ENCODE measurements around the gene PPM1M.
A peak's percentile ranks its signal among the peaks of the same experiment; 100 is the strongest.

PPM1M gene, protein sequence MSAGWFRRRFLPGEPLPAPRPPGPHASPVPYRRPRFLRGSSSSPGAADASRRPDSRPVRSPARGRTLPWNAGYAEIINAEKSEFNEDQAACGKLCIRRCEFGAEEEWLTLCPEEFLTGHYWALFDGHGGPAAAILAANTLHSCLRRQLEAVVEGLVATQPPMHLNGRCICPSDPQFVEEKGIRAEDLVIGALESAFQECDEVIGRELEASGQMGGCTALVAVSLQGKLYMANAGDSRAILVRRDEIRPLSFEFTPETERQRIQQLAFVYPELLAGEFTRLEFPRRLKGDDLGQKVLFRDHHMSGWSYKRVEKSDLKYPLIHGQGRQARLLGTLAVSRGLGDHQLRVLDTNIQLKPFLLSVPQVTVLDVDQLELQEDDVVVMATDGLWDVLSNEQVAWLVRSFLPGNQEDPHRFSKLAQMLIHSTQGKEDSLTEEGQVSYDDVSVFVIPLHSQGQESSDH

GRCh38 chr3:52245322-52246263 is at the start of gene PPM1M:
TSS of gene PPM1M (plus strand) at chr3:52245759. CDS start at chr3:52245825, 66 bp downstream.
- peak; percentile 65 for DNase-seq (ENCODE audit: low spot score)

DNA sequence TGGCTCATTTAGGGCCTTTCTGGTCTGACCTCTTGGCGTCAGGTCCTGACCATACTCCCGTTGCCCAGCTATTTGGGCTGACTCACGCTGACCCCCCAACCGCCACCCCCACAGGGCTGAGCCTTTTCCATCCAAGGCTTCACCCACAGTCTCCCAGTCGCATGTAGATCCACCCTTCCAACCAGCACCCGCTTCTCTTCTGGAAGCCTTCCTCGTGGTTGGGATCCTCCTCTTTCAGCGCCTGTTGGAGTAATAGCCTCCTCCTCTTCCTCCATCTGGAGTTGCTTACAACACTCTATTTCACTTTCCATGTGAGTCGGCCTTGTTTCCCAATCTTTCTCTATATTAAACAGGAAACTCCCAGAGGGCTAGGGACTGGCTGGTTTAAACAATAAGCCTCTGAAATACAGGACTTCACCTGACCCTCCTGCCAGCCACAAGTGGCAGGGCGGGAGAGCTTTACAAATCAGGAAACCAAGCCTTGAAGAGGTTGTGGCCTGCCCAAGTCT is 49.7 kb upstream of the PPM1M start:
- DNase-seq (ENCODE audit: low spot score) = no peak

DNA sequence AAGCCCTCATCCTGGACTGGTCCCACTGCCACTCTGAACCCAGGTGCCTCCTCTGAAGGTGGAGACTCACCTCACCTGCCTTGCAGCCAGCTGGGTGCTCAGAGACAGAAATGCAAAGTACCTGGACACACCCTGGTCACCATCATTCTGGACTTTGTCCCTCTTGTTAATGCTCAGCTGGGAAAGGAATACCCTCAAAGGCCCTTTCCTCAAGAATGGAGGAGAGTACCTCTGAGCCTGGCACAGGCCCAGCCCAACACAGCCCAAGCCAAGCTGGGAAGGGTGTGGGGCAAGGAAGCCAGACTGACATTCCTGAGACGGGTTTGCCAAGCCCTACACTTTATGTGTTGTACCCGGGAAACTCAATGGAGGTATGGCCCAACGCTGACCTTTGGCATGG is 48.6 kb upstream of the PPM1M start:
- DNase-seq (ENCODE audit: low spot score) = no peak

DNA sequence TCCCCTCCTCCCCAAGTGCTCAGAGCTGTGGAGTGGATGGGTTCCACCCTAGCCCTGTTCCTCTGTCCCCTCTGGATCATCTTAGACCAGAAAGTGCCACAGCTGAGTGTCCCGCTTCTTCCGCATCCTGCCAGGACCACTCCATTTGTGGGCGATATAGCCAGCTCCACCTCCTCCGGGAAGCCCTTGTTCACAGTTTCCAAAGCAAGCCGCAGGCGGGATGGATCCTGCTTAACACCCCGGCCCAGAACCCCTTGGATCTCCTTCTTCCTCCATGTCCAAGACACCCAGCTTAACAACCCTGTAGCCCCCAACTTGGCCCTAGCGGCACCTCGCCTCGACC is 48.1 kb upstream of the PPM1M start:
- DNase-seq (ENCODE audit: low spot score) = no peak

DNA sequence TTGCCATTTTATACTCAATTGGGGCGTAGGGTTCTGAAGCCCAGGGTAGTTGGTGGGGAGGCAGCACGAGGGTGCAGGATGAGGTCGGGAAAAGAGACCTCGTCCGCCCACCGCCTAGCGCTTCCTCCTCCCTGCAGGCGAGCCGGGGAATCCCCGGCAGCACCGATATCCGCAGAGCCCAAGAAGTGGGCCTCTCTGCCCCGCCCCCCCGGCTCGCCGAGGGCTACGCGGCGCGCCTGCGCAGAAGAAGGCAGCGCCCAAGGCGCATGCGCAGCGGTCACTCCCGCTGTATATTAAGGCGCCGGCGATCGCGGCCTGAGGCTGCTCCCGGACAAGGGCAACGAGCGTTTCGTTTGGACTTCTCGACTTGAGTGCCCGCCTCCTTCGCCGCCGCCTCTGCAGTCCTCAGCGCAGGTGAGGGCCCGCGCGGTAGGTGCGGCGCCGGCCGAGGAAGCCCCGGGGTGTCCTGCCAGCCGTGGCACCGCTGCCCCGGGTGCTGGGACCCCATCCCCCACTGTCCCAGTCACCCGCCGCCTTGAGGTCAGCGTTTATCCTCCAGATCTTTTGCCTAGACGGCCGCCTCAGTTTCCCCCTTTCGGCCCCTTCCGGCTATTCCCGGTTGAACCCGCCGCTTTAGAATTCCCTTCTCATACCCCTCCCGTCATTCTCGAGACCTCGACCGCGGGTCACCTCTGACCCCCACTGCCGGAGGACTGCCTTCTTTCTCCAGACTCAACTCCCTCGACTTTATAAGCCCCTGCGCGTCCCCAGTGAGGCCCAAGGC is 47.5 kb upstream of the PPM1M start, which contains the start of gene ALAS1:
ALAS1 (plus strand) TSS at position 319 of the 784 bp plus-strand sequence. CDS start 1,082 bp downstream, outside the sequence.
- DNase-seq (ENCODE audit: low spot score) = peak; percentile 92

DNA sequence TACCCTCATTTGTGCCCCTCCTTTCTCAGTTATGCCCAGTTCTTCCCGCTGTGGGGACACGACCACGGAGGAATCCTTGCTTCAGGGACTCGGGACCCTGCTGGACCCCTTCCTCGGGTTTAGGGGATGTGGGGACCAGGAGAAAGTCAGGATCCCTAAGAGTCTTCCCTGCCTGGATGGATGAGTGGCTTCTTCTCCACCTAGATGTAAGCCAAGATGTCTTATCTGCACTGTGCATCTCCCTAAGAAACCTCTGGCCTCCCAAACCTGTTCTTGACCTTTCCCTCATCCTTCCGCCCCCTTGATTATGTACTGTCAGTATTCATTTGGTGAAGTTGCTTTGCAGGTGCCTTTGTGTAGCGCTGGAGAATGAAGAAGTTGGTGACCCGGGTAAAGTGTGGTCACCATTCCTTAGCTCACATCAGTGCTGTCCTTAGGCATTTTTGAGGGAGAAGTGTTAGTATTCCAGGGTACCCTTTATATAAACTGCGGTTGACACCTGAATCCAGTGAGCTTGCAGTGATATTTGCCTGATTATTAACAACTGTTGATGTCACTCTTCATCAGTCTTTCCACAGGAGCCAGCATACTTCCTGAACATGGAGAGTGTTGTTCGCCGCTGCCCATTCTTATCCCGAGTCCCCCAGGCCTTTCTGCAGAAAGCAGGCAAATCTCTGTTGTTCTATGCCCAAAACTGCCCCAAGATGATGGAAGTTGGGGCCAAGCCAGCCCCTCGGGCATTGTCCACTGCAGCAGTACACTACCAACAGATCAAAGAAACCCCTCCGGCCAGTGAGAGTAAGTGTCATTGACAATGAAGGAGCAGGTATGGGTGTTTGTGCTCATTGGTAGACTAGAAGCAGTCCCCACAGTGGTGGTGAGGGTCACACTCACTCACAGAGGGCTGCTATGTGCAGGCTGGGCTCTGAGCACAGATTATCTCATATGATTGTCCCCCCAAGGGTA is 46.6 kb upstream of the PPM1M start:
- no peak for DNase-seq (ENCODE audit: low spot score)

DNA sequence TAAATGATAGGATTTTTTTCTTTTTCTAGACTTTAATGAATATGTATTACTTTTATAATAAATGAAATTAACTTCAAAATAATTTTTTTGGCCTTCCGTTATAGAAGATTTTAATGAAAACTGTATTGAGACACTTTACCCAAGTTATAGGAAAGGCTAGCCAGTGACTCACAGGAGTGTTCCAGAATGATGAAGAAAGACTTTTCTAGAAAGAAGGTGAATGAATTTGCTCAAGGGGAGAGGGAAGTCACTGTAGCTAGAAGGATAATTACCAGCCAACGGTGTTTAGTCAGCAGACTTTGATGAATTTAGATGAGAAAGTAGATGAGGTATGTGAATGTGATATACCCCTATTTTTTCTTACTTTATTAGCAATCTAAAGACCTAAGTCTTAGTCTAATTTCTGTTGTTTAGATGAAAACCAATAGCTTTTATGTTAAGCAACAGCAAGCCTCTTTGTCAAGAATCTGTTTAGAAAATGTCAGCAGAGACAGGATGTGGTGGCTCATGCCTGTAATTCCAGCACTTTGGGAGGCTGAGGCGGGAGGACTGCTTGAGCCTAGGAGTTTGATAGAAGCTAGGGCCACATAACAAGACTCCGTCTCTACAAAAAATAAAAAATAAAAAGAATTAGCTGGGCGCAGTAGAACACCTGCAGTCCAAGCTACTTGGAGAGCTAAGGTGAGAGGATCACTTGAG is 44.4 kb upstream of the PPM1M start:
- no peak for DNase-seq (ENCODE audit: low spot score)

- DNase-seq (ENCODE audit: low spot score) = no peak
These were observed 43.0 kb upstream of the PPM1M start for GRCh38 chr3:52202384-52203077.

GRCh38 chr3:52203701-52204100 is 41.9 kb upstream of the PPM1M start:
- no peak for DNase-seq (ENCODE audit: low spot score)

DNA sequence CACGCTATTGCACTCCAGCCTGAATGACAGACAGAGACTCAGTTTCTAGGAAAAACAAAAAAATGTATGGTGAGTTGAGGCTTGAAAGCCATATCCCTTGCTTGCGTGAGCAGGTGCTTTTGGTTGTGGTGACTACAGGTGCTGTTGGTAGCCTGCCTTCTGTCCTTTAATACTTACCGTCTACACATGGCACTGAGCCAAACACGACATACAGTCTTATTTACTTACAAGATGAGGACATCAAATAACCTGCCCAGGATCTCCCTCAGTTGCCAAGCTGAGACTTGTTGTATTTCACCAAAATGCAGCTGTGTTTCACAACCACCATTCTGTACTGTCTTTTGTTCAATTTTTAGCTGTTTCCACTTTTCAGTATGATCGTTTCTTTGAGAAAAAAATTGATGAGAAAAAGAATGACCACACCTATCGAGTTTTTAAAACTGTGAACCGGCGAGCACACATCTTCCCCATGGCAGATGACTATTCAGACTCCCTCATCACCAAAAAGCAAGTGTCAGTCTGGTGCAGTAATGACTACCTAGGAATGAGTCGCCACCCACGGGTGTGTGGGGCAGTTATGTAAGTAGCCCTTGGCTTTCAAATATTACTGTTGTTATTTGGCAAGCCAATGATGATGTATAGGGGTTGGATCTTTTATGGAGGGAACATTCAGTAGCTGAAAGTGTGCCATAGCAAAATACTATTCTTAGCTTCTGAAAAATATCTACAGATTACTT is 41.1 kb upstream of the PPM1M start:
- DNase-seq (ENCODE audit: low spot score) = no peak

GRCh38 chr3:52205727-52206372 is 39.7 kb upstream of the PPM1M start:
- DNase-seq (ENCODE audit: low spot score) = no peak

DNA sequence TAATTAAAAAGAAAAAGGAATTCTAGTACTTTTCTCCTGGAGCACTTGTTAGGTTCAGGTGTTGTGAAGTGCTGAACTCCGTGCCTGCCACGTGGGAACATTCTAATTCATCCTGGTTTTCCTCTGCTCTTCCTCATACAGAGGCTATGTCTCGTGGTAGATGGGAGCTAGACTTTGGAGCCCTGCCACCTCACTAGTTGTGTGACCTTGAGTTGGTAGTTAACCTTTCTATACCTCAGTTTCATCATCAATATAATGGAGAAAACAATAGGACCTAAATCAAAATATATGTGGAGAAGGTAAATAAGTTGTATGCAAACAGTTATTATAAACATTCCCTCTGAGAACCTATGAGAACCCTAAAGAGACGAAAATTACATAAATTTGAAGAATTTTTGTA is 37.0 kb upstream of the PPM1M start:
- DNase-seq (ENCODE audit: low spot score) = no peak

DNA sequence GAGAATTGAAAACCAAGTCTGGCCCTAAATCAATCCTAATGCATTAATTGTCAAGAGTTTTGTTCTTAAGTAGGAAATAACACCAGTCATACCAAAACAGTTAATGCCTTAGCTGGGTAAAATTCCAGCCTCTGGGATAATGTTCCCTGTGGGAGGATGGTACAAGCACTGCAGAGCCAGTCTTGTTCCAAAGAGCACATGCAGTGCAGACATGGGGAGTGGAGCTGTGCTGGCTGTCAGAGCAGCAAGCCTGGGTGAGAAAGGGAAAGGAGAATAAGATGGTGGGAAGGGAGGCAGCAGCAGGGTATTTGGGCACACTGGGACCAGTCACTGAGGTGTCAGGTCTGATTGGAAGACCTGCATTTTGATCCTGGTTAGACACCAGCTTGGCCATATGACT is 35.5 kb upstream of the PPM1M start:
- no peak for DNase-seq (ENCODE audit: low spot score)

GRCh38 chr3:52210550-52211046 is 35.0 kb upstream of the PPM1M start:
- no peak for DNase-seq (ENCODE audit: low spot score)

DNA sequence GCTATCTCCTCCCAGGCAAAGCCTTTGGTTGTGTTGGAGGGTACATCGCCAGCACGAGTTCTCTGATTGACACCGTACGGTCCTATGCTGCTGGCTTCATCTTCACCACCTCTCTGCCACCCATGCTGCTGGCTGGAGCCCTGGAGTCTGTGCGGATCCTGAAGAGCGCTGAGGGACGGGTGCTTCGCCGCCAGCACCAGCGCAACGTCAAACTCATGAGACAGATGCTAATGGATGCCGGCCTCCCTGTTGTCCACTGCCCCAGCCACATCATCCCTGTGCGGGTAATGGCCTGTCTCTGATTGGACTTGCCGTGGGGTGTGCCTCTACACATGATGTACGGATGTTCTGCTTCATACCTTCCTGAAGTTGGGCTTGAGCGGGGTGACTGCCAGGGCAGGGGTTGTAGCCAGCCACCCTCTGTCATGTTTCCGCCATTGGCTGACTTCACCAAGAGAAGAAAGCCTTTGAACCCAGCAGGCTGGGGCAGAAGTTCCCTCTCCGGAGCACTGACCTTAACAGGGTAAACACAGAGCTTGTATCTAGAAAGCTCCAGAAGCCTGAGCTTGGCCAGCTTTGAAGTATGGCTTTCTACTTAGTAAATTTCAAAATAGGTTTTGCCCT is 34.2 kb upstream of the PPM1M start:
- no peak for DNase-seq (ENCODE audit: low spot score)

GRCh38 chr3:52213005-52213404 is 32.6 kb upstream of the PPM1M start:
- no peak for DNase-seq (ENCODE audit: low spot score)

DNA sequence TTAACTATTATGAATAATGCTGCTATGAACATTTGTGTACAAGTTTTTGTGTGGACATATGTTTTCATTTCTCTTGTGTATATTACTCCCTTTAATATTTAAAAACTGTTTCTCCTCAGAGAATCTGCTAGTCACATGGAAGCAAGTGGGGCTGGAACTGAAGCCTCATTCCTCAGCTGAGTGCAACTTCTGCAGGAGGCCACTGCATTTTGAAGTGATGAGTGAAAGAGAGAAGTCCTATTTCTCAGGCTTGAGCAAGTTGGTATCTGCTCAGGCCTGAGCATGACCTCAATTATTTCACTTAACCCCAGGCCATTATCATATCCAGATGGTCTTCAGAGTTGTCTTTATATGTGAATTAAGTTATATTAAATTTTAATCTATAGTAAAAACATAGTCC is 31.7 kb upstream of the PPM1M start:
- DNase-seq (ENCODE audit: low spot score) = no peak

DNA sequence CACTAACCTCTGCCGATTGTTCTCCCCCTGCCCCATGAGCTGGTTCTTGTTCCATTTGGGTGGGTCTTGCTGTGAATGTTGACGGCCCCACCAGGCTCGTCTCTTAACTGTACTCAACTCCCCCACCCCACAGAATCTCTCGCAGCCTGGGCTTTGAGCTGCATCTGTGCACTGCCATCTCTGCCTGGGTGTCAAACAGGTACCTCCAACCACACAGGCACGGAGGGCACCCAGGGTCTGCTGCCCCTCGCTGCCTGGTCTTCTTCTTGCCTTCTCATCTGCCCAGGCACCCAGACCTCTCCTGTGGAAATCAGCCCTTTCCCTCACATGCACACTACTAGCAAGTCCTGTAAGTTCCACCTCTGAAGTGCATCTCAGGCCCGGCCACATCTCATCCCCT is 30.2 kb upstream of the PPM1M start:
- DNase-seq (ENCODE audit: low spot score) = no peak

All from CD4-positive, alpha-beta T cell treated with Interleukin-6 at 100 ng/mL for 8 hours (primary cell).